HL-60/S4 (cell line): Measurements from ENCODE around the gene MYB.

Source experiments
- in situ Hi-C: fragments of 300-500 bp; cut with MboI; formaldehyde crosslinking; loops from 2 replicates; pipeline ENCODE4 v1.14.3; 2022; ENCODE audit warnings: low sequenced_read_pairs

Gene MYB

DNA sequence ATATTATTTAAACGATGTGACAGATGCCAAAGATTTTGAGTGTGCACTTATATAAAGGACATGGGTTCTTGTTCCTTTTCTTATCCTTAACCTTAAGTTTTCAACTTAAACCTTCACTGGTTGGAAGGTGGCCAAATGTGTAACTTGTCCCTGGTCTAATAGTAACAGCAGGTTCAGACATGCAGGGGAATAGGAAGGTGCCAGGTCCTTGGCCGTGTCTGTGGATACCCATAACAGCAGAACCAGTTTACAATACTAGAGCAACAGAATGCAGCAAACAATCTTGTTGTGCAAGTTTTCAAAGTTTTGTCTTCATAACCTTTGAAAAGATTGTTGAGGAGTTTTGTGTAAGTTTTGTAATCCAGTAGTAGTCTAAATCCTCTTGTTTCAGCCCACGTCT is 4.4 kb downstream of the MYB start:
- in situ Hi-C loops: no loop called here

DNA sequence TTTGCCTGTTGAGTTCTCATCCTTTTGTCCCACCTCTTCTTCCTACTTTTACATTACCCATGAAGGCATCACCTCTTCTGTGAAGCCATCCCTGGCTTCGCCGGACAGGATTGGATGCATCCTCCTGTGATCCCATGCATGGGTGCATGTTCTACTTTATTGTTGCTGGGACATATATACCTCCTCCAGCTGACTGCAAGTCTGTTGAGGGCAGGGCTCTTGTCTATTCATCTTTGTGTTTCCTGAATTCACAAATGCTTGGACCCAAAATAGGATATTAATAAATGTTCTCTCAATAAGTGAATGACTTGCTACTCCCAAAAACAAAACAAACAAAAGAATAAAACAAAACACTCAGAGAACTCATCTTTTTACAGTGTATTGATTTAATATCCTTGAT is 5.1 kb downstream of the MYB start:
- in situ Hi-C loops: no loop called here

DNA sequence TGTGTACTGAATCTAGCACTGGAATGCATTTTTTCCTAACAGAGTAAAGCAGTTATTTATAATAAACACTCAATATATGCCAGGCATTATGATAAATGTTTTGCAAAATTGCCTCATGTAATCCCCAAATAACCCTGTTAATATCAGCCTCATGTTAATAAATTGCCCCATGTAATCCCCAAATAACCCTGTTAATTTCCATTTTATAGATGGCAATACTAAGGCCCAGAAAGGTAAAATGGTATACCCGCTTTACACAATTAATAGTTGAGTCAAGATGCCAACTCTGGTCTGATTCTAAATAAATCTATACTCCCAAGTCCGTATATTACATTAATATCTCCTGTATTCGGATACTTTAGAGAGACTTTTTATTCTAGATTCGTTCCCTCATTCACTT is 6.3 kb downstream of the MYB start:
- in situ Hi-C loops: no loop called here

DNA sequence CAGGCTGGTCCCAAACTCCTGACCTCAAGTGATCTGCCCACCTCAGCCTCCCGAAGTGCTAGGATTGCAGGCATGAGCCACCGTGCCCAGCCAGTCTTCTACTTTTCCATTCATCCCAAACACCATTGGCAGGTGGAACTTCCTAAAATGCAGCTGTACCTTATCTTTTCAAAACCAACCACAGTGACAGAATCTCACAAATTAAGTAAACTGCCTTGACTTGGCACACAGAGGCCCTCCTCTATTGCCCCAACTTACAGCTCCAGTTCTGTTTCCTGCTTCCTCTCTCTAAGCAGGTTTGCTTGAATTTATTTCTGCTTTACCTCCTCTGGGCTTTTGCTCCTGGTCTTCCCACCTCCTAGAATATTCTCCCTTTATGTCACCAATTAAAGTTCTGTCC is 7.6 kb downstream of the MYB start:
- in situ Hi-C loops: no loop called here

DNA sequence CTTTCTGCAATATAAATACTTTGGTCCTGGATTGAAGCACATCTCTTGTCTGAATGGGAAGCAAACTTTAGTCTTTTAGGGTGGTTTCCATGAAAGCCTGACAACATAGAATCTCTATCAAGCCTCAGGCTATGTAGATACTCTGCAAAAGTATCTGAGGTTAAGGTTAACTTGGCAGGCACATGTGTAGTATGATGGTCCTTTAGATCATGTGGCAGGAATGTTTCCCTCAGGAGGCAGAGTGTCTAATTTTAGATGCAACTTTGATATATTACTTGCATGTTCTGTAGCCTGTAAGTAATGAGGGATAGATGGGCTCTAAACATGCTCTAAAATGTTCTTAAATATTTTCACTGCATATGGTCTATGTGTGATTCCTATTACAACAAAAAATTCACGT is 8.2 kb downstream of the MYB start:
- in situ Hi-C loops: no loop called here

DNA sequence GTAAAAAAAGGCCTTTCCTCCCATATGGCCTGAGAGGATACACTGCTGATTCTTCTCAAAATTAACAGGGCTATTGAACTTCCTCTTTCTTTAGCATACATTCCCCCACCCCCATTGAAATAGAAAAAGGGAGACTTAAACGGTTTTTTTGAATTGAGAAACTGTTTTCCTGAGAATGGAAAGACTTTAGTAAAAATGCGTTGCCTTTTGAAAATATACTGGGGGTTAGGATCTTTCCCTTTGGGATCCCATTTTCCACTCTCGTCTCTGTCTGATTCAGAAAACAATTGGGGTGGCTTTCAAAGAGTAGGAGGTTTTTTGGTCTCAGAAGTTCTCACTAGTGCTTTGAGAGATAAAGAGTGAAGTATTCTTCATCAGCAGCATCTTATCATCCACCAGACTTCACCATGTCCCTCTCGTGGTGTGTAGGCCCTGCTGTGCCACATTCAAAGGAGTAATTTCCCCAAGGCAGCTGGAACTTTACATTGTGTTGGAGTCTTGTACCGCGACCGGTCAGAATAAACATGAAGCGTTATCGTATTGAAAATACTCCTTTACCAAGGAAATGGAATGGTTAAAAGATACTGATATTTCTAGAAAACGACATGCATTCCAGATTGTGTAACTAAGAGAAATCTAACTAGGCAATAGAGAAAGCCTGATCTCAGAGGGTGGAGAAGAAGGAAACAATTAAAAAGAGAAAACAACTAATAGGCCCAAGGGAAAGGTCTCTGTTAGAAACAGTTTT is 10.6 kb downstream of the MYB start:
- in situ Hi-C loops: no loop called here

DNA sequence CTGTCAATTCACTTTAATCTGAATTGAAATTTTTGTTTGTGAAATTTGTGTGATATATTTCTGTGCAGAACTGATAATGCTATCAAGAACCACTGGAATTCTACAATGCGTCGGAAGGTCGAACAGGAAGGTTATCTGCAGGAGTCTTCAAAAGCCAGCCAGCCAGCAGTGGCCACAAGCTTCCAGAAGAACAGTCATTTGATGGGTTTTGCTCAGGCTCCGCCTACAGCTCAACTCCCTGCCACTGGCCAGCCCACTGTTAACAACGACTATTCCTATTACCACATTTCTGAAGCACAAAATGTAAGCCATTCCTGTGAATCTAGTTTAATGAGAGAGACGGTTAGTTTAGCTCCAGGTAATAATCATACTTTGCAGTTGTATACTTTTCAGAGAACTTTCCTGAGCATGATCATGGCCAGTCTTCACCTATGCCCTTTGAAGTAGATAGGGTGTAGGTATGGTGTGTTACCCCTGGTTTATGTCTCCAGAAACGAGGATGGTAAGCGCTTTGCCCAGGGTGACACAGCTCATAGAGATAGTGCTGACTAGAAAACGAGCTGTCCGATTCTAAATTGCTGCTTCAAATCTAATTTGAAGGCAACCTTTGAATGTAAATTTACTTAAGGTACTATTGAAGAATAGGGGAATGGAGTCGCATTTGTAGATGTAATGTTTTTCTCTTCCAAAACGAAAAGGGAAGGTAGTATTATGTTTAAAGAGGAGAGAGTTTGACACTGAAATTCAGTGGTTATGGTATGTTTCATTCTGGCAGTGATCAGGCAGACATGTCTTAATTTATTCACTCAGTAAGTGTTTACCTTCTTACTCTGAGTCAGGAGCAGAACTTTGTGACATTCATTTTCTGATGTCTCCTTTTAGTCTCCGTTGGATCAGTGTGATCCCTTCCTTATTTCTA is 11.4 kb downstream of the MYB start:
- in situ Hi-C loops: no loop called here

DNA sequence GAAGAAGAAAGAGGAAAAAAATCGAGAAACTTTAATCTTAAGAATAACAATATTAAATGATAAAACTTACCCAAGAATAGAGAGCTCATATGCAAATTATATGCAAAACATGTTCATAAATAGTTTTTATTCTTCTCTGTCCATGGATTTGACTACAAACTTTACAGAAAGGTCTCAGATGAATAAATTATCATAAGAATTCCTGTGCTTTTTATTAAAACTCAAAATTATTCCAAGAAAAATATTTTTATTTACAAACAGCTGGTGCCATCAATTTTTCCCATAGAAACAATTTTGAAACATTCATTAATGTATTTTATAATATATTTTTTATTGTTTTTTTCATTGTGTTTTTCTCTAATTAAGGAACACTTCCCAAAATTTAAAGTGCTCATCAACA is 12.1 kb downstream of the MYB start:
- in situ Hi-C loops: no loop called here

DNA sequence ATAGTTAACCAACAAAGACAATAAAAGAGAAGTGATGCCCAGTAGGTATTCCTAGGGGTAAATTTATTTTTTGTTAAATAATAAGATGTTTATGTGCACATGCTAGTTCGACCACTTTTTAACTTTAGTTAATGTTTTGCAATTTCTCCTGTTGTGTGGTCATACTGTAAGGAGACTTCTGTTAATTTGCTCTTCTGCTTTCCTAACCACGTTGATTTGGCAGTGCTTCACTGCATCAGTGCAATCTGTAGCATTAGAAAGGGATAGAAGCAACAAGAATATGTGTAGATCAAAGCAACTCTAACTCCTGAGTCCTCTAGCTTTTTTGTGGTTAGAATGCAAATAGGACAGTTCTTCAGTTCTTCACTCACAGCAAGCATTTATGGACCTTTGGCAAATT is 13.9 kb downstream of the MYB start:
- in situ Hi-C loops: no loop called here

DNA sequence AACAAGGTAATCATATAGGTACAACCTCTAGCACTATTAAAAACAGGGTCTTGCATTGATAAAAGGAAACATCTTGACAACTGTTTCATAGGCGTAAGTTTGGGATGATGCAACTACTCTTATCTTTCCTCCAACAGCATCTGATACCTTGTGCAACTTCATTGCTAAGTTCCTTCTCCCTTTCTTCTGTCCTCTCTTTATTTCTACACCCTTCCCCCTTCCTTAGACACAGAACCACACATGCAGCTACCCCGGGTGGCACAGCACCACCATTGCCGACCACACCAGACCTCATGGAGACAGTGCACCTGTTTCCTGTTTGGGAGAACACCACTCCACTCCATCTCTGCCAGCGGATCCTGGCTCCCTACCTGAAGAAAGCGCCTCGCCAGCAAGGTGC is 14.4 kb downstream of the MYB start:
- in situ Hi-C loops: no loop called here

DNA sequence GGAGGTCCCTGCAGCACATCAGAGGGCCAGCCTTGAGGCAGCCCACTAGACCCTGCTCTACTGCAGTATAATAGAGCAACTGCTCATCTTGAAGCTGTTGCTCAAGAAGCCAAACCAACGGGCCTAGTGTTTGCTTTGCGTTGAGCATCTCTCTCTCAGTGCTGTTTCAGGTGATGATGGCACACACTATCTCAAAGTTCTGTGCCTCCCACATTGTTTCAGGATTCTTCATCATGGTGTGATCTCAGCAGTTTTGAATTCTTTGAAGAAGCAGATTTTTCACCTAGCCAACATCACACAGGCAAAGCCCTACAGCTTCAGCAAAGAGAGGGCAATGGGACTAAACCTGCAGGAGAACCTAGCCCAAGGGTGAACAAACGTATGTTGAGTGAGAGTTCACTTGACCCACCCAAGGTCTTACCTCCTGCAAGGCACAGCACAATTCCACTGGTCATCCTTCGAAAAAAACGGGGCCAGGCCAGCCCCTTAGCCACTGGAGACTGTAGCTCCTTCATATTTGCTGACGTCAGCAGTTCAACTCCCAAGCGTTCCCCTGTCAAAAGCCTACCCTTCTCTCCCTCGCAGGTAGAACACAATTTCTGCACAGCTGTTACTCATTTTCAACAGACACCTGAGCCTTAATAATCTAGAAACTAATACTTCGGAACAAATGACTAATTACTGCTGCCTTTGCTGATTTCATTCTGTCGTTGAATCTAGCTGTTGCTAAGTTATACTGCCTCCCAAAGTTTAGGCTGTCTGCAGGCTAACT is 15.8 kb downstream of the MYB start:
- in situ Hi-C loops: no loop called here

DNA sequence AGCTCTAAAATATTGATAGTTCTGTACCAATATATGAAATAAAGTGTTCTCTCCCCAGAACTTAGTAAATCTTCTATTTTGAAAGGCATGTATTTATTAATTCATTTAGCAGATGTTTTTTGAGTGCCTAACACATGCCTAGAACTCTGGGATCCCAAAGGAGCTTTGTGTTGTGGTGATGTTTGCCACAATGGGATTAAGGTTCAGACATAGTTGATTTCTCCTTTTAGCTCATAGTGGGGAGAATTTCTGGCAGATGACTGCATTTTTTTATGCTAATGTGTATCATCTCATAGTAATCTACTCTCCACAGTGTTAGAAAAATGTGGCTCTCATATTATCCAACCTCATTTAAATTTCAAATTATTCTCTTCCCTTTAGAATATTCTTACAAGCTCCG is 21.7 kb downstream of the MYB start:
- in situ Hi-C loops: no loop called here

DNA sequence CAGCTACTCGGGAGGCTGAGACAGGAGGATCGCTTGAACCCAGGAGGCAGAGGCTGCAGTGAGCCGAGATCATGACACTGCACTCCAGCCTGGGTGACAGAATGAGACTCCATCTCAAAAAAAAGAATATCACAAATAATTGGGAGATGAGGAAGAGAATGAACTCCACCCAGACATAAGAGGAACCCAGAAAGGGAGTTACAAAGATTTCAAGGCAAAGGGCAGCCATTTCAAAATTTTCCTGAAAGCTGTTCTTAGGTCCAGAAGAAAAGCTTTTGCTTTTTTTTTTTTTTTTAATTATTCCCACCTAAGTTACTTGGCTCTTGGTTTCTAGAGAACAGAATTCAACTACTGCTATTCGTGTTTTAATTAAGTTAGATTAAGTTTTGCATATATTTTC is 23.8 kb downstream of the MYB start:
- in situ Hi-C loops: no loop called here

DNA sequence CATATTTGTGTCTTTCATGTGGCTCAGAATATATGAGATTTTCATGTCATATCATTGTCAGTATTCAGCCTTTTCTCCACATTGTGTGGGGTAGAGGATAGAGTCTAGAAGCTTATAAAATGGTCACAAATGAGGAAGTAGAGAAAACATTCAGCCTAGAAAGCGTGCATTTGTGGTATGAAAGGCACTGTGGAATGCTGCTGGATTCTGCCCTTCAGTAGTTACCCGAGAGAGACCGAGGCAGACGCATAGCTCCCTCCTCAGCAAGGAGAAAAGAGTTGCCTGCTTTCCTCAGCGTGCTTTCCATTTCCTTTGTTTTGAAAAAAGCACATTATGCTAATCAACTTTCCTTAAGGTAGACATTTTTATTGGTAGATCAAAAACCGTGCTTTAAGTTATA is 28.7 kb downstream of the MYB start:
- in situ Hi-C loops: no loop called here

DNA sequence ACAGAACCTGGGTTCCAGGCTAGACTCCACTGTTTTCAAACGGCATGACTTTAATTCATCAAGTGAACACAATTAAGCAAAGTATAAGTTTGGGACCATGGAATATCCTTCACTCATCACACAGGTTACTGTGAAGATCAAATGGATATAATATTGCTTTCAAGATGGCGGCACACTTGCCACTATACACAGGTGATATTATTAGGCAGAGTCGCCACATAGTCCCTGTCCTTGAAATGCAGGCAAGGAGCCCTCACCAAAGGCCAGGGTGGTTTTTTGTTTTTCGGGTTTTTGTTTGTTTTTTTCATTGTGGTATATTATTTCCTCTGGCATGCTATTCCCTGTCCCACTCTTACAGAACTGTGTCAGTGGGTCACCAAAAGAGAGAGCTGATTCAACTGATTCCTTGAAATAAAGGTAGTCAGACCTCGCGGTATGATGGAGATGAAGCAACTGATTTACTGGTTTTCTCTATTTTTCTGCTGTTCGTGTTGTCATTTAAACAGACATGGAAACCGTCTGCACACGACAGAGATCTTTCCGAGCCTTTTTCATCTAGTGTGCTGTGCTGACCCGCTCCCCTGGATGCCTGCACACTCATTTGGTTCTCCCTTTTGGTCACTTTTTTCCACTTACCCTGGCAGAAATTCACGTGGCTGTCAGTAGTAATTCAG is 29.7 kb downstream of the MYB start:
- in situ Hi-C loops: no loop called here

DNA sequence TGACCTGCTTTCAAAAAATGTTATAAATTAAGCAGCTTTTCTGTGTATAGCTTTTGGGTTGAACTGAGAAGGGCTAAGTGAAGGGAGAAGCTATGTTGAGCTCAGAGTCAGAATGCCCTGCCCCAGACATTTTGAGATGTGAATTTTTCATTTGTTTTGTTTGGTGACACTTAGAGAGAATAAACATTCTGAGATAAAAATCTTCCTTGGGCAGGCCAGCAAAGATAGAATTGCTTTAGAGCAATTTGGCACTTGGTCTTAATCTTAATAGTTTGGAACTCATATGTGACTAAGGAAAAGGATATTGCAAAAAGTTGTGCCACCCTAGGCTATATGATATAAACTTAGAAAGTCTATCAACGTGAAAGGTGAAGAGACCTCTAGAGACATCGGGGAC is 30.2 kb downstream of the MYB start:
- in situ Hi-C loops: no loop called here

DNA sequence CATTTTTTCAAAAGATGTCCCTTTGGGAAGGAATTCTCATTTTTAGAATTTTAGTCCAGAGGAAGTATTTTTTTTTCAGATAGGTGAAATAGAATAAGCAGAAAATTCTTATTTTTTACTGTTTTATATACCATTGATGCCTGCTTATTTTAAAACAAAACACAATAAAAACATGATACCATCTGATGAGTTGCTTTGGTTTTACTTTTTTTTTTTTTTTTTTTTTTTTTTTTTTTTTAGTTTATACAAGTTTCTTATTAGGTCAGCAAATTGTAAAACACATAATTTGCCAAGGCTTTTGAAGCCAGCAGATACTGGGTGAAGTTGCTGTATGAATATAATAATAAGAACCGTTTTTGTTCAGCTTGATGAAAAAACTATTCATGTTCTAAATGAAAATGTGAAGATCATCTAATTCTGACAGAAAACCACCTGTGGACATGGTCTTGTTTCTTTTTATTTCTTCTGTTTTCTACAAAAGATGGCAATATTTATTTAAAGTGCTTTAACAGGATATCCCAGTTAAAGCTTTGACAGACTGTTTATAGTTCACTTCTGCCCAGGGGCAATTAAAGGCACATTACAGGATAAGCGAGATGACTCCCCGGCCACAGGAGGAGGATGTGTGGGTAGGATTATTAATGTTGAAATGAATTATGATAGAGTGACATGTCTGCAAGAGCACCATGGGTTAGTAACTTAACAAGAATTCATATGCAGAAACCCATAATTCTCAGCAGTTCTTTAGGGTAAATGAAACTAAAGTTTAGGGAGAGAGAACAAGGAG is 31.1 kb downstream of the MYB start:
- in situ Hi-C loops: no loop called here

DNA sequence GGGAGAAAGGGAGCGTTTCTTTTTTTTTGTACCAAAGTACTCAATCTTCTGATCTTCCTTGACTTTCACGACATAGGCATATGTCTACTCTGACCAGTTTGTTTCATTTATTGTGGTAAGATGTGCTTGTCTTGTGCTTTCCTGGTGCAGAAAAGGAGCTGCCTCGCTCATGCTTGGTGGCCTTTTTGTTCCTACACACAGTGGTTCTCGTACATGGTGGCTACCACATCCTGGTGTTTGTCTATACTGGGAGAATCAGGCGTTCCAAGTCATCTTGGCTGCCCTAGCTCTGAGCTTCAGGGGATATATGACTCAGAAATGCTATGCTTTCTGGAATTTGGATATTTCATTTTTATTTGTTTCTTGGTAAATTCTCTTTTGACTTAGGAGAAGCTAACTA is 31.8 kb downstream of the MYB start:
- in situ Hi-C loops: no loop called here

DNA sequence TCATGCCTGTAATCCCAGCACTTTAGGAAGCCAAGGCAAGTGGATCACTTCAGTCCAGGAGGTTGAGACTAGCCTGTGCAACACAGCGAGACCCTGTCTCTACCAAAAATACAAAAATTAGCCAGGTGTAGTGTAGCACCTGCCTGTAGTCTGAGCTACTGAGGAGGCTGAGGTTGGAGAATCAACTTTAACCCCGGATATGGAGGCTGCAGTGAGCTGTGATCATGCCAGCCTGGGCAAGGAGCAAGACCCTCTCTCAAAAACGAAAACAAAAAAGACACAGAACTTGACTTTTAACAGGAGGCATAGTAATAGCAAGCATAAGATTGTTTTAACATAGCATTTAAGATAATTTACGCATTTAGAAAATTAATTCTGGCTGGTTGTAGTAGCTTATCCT is 32.5 kb downstream of the MYB start:
- in situ Hi-C loops: no loop called here

DNA sequence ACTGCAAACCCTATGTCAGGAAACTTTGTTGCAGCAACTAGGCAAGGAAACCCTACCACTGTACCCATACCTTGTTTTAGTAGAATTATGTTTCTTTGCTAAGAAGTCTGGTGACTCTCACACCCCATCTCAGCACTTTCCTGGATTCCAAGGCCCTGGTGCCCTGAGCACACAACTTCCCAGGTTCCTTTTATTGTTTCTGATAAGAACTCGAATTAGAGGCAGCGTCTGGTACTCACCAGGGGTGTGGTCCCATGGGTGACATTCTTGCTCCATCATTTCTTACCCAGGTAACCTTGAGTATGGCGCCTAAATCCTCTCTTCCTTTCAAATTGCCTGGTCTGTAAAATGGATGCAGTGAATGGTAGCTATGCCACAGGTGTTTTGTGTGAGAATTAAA is 34.1 kb downstream of the MYB start:
- in situ Hi-C loops: no loop called here
